Suppressor macrophage treated with lipopolysaccharide for 1 hour (primary cell): ENCODE measurements around the gene OR52I2.
A peak's percentile ranks its signal among the peaks of the same experiment; 100 is the strongest.

ENCODE experiments used
- DNase-seq, 3 donors: peaks; one replicate each; pipeline ENCODE4 v3.0.0-alpha.2; 2020 to 2022

OR52I2 gene

GRCh38 chr11:4581443-4581842 lies at the start of gene OR52I2:
TSS of gene OR52I2 (plus strand) at chr11:4581743.
- DNase-seq = no peak

- DNase-seq = peak; percentile 61 to 78 (median 77)
Measured at GRCh38 chr11:4539603-4540219, 41.8 kb upstream of the OR52I2 start.

DNA sequence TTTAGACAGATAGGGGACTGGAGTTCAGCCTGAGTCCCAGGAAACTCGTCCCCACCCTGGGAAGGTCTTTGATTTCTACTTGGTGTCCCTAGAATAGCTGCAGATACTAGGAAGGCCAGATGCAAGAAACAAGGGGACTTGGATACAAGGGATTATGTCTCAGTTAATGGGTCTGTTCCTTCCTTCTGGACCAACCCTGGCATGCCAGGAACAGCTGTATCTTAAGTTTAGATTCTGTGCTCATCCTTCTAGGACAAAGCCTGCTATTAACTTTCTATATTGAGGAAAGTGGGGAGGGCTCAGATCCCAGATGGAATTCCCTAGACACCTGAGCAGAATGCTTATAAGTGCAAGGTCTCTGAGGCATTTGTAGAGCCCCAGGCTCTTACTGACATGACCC lies 40.5 kb upstream of the OR52I2 start:
- no peak for DNase-seq

GRCh38 chr11:4543561-4543960 lies 38.0 kb upstream of the OR52I2 start:
- DNase-seq = no peak

- no peak for DNase-seq
Measured at GRCh38 chr11:4544891-4545290, 36.7 kb upstream of the OR52I2 start, which contains the start of gene OR52M1. TSS of gene OR52M1 (plus strand) at chr11:4545191. CDS start at chr11:4545191, 0 bp downstream.

GRCh38 chr11:4546878-4547277 lies 34.7 kb upstream of the OR52I2 start:
- DNase-seq = no peak

GRCh38 chr11:4547416-4547815 lies 34.1 kb upstream of the OR52I2 start:
- no peak for DNase-seq

DNA sequence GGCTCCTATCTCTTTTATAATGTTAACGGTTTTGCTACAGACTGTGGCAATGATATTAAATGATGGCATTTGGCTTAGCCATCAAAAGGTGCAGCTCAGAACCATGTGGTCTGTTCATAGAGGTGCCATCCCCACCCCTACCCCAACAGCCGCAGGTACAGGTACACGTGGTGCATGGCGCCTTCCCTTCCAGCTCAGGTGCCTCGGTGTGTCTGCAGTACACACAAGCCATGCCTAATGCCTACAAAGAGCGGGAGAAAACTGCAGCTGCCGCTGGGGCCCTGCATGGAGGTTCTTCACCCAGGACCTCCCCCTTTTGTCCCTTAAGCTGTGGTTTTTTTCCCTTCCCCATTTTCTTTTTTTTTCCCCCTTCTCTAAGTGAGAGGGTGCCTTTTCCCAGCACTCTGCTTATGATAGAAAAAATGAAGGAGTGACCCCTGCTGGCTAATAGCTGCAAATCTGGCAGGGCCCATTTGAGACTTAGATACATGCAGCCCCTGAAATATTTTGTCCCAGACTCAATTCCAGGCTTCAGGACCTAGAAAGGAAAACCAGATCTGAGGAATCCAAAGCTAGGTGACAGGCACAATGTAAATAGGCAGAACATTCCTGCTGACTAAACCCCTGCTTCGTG lies 30.1 kb upstream of the OR52I2 start:
- peak; percentile 21 to 43 (median 37) for DNase-seq

GRCh38 chr11:4559527-4560440 lies 21.8 kb upstream of the OR52I2 start:
- no peak for DNase-seq

GRCh38 chr11:4560467-4560866 lies 21.1 kb upstream of the OR52I2 start:
- DNase-seq = no peak

GRCh38 chr11:4565371-4565770 lies 16.2 kb upstream of the OR52I2 start:
- no peak for DNase-seq

- no peak for DNase-seq
Measured at GRCh38 chr11:4569075-4569474, 12.5 kb upstream of the OR52I2 start.

DNA sequence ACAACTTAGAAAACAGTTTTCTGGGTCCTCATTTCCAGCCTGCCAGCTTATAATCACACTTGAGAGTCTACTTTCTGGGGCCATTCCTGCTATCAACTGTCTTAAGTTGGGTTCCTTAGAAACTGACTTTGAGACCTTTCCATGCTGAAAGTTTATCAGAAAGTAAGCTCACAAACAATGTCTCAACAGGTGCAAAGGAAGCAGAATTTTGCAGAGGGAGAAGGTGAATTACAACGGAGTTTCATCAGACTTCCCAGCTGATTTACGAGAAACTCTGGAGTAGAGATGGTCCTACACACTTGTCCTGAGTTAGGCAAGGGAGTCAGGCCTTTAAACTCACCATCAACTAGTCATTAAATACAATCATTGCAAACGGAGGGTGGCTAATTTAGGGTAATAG lies 4.7 kb upstream of the OR52I2 start:
- DNase-seq = no peak

DNA sequence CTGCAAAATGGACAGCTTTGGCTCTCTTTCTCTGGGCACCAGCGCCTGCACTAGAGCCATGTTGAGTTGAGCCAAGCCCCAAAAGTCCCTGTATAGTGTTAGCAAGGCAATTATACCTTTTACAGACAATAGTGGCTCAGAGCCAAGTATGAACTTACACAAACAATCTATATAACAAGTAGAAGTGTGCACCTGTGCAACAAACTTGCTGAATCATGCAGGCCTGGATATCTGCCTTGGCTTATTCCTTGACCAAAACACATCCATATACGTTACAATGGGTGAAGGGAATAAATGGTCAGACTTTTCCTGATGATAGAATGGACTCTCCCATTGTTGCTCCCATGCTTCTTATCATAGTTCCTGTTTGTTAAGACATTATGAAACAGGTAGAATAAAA lies 3.8 kb upstream of the OR52I2 start:
- no peak for DNase-seq

DNA sequence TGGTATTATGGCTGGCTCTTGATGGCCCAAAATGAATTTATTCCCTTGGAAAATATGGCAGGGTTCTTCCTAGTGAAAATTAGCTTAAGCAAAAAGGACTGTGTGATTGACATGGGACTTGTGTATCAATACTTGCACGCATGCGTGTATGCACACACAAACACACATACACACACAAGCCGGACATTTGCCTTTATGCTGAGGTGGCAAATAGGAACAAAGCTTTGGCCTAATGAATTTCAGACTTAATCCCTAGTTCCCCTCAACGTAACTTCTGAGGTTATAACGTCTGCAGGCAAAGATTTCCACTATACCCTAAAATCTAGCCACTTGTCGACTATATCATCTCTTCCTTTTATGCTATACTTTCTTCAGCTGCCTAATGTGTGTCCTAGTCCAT lies 2.9 kb upstream of the OR52I2 start:
- DNase-seq = no peak

DNA sequence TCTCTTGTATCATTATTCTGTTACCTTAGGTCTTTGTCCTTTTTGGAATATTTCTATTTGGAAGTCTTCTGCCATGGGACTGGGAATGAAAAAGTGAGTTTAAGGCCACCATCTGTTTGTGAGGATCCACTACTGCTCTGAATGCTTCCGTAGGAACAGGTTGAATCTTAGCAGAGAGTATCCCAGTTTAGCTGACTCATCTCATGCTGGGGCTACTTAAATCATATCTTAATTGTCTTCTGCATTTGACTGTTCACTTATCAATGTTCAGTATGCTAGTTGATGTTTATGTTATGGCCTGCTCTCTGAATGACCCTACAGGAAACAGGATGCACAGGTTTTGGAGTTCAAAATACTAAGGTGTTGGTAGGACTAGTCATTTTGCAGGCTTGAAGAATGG lies 1.4 kb upstream of the OR52I2 start:
- DNase-seq = no peak

- no peak for DNase-seq
Measured at GRCh38 chr11:4589017-4589416, 7.5 kb downstream of the OR52I2 start.

DNA sequence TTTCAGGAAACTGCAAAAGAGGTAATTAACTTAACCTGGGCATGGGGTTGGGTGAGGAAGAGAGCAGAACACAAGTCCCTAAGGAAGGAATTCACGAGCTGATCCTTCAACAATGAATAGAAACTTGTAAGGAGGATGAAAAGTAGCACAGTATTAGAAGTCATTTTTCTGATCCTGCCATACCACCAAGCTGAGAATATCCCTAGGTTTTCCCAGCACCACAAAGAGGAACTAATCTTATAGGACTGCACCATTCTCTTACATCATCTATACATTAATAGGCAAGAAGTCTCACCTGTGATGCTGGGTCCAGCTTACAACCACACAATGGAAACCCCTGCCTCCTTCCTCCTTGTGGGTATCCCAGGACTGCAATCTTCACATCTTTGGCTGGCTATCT lies 12.2 kb downstream of the OR52I2 start, which contains the start of gene OR52I1:
Gene OR52I1, plus strand, starts transcription at position 301 of the 400 bp plus-strand sequence. Its CDS starts 0 bp downstream, at position 301.
- DNase-seq = no peak

DNA sequence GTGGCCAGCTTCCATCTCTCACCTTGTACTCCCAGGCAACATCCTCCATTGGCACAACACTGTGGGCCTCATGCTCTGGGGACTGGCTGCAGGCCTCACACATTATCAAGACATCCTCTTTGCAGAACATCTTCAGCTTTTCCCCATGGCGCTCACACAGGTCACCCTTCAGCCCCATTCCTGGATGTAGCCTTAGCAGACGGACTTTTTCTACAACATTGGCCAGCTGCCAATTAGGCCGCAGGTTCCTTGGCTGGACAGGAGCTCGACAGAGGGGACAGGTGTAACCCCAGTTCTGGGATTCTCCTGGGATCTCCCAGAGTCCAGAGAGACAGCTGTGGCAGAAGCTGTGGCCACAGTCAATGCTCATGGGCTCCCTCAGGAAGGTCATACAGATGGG lies 23.5 kb downstream of the OR52I2 start:
- no peak for DNase-seq

GRCh38 chr11:4606231-4607015 lies 24.9 kb downstream of the OR52I2 start:
- no peak for DNase-seq

- DNase-seq = peak; percentile 33 to 48 (median 39)
Measured at GRCh38 chr11:4607096-4607495, 25.6 kb downstream of the OR52I2 start.

- DNase-seq = peak; percentile 95 to 97 (median 97)
Measured at GRCh38 chr11:4607781-4608666, 26.5 kb downstream of the OR52I2 start, which contains the start of gene TRIM68. TSS of gene TRIM68 (minus strand) at chr11:4608231. CDS start at chr11:4605504, 2,727 bp downstream.
